Endothelial cell of umbilical vein (primary cell): Measurements from ENCODE around the gene CCDC93. TPM values are rescaled to one million over a fixed set of nuclear protein-coding genes. Genes with fewer than 3 reads are reported as not detected.

Experiments used
- BruUV-seq: library from RNA; stranded (reverse); fragments of 400-500 nt; replicated peaks from 2 replicates; lab custom pipeline; 2021; lab: Mats Ljungman, UMichigan
- CTCF ChIA-PET: fragments of 300-600, 350-600 bp; sonication (Branson Sonifier 250); formaldehyde crosslinking; loops from one replicate; lab custom pipeline; 2021; ENCODE audit warnings: antibody characterized with exemption, inconsistent platforms; lab: Charles Lee
- POLR2A ChIA-PET: fragments of 300-600, 350-600 bp; sonication (Branson Sonifier 250); formaldehyde crosslinking; loops from one replicate; lab custom pipeline; 2021; ENCODE audit warnings: antibody characterized with exemption, inconsistent platforms; lab: Charles Lee
- DNase-seq: peaks from one replicate; pipeline ENCODE4 v3.0.0-alpha.2; 2011; ENCODE audit warnings: low read depth, low spot score
- FAIRE-seq: peaks from 2 replicates; lab custom pipeline; 2011; peaks lifted over from hg19 to GRCh38; lab: Jason Lieb, UNC
- H2AFZ ChIP-seq: 2 replicates; pipeline ENCODE4 v1.6.0; 2012; ENCODE audit warnings: low read depth, low read length, control low read depth, inconsistent platforms
- H3K27ac ChIP-seq: 2 replicates; pipeline ENCODE4 v1.5.1; 2011; ENCODE audit warnings: low read depth, mild to moderate bottlenecking, control low read depth, low read length, moderate library complexity; ENCODE audit not compliant: insufficient read depth
- H3K27me3 ChIP-seq, 2 experiments: 2 replicates each; pipeline versions ENCODE4 v1.6.0 to v1.6.1; 2011; ENCODE audit warnings: low read length in 2 of 2, mixed read lengths in 1 of 2; ENCODE audit not compliant: control insufficient read depth in 2 of 2, insufficient read depth in 2 of 2
- H3K36me3 ChIP-seq, 2 experiments: 2 replicates in 1 of 2; 3 replicates in 1 of 2; pipeline ENCODE4 v1.5.1; 2011; ENCODE audit warnings: low read length in 2 of 2, mild to moderate bottlenecking in 1 of 2, moderate library complexity in 1 of 2; ENCODE audit not compliant: control insufficient read depth in 2 of 2, insufficient read depth in 2 of 2; ENCODE audit errors: extremely low read depth in 1 of 2
- H3K4me1 ChIP-seq: 3 replicates; pipeline ENCODE4 v1.5.1; 2011; ENCODE audit warnings: mild to moderate bottlenecking, low read length; ENCODE audit not compliant: control insufficient read depth, insufficient read depth; ENCODE audit errors: extremely low read depth
- H3K4me2 ChIP-seq: 2 replicates; pipeline ENCODE4 v1.6.1; 2011; ENCODE audit warnings: low read length, control low read depth, mixed read lengths; ENCODE audit not compliant: insufficient read depth
- H3K4me3 ChIP-seq, 3 experiments: fragments of 200-600 bp in 1 of 3; sonication (generic), shearing (Covaris generic) in 1 of 3; replicated peaks in 1 of 3; 2 replicates each; pipeline ENCODE4 v1.5.1; 2011 to 2016; ENCODE audit warnings: control low read depth in 3 of 3, low read length in 3 of 3, mild to moderate bottlenecking in 2 of 3, inconsistent platforms in 1 of 3, low read depth in 1 of 3, moderate library complexity in 1 of 3; ENCODE audit not compliant: insufficient read depth in 1 of 3
- H3K79me2 ChIP-seq: 2 replicates; pipeline ENCODE4 v1.6.0; 2012; ENCODE audit warnings: low read length, inconsistent platforms; ENCODE audit not compliant: control insufficient read depth, insufficient read depth
- H3K9ac ChIP-seq: replicated peaks from 2 replicates; pipeline ENCODE3; 2011; ENCODE audit warnings: low read length, control low read depth; ENCODE audit not compliant: insufficient read depth; ENCODE audit errors: extremely low read depth
- H3K9me1 ChIP-seq: replicated peaks from 3 replicates; pipeline ENCODE4 v1.6.0; 2011; ENCODE audit warnings: mild to moderate bottlenecking, low read length; ENCODE audit not compliant: control insufficient read depth, insufficient read depth; ENCODE audit errors: extremely low read depth
- H3K9me3 ChIP-seq: replicated peaks from 2 replicates; pipeline ENCODE4 v1.5.1; 2012; ENCODE audit warnings: low read length, inconsistent platforms; ENCODE audit not compliant: control insufficient read depth, insufficient read depth
- H4K20me1 ChIP-seq: replicated peaks from 2 replicates; pipeline ENCODE3; 2011; ENCODE audit warnings: mild to moderate bottlenecking, low read length; ENCODE audit not compliant: control insufficient read depth, insufficient read depth; ENCODE audit errors: extremely low read depth
- FOS ChIP-seq: IDR thresholded peaks from 2 replicates; pipeline ENCODE4 v1.6.1; 2011; ENCODE audit warnings: mild to moderate bottlenecking, low read length, moderate library complexity, borderline replicate concordance; ENCODE audit not compliant: insufficient read depth
- GATA2 ChIP-seq: IDR thresholded peaks from 2 replicates; pipeline ENCODE4 v1.7.0; 2011; ENCODE audit warnings: low read depth, mild to moderate bottlenecking, moderate library complexity, mixed read lengths, low read length; ENCODE audit not compliant: insufficient read length, insufficient read depth
- POLR2AphosphoS5 ChIP-seq: IDR thresholded peaks from 2 replicates; pipeline ENCODE4 v1.6.1; 2012; ENCODE audit warnings: low read depth, mild to moderate bottlenecking, control low read depth, low read length, moderate library complexity; ENCODE audit not compliant: insufficient read depth
- dilution Hi-C: fragments of 300-500 bp; cut with MboI; formaldehyde crosslinking; loops from one replicate; pipeline ENCODE4 v1.15.0; 2019; ENCODE audit warnings: low sequenced_read_pairs; ENCODE audit not compliant: extremely low pct_ligation_motif_present
- intact Hi-C: fragments of 100-400 bp; cut with micrococcal nuclease; formaldehyde crosslinking; loops from one replicate; pipeline ENCODE4 v1.10.0; 2022
- polyA plus RNA-seq, 4 experiments: library from polyadenylated mRNA; depleted of rRNA in 3 of 4; stranded (reverse) in 3 of 4; unstranded in 1 of 4; fragments of >200 nt; gene quantifications; 2 replicates each; pipeline versions ENCODE4 v1.2.1 to v1.2.3, GENCODE V29; 2011 to 2012; ENCODE audit warnings: missing spikeins in 1 of 4
- total RNA-seq: library from RNA; stranded (reverse); gene quantifications from 2 replicates; pipeline ENCODE4 v1.2.3, GENCODE V29; 2021
- TF ChIP-seq, protein P1 (sequence below), 2 donors: IDR thresholded peaks; 1 replicate in 1 of 2; 2 replicates in 1 of 2; pipeline ENCODE4 v1.5.1; 2011; ENCODE audit warnings: low read length in 2 of 2, mild to moderate bottlenecking in 2 of 2, moderate library complexity in 2 of 2, control low read depth in 1 of 2, inconsistent platforms in 1 of 2, low read depth in 1 of 2; ENCODE audit not compliant: insufficient read depth in 1 of 2; ENCODE audit errors: extremely low read depth in 1 of 2

CCDC93 gene
- total and polyA plus RNA-seq, 2 donors (not counting 3 experiments of a cell fraction or from before 2014, with no cell fraction given): 13.8 to 35.1 TPM

DNA sequence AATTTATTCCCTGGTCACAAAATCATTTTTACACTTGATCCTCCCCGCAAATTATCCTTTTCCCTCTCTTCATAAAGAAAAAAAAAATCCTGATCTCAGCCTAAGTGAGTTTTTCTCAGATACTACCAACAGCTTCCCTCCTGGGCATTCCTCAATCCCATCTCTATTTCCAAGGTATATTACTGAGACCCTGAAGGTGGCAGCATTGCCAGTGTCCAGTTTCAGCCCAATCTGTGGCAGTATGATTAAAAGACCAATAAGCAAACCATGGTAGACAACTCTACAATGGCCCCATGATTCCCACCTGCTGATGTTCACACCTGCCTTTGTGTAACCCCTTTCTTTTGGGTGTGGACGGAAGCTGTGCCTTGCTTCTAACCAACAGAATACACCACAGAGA lies 45.1 kb downstream of the CCDC93 start:
- Histone ChIP-seq H3K9me3 (no peaks in the 10 kb centered on the region), H3K4me3 (no peak overlapping the region), H3K9ac (no peak overlapping the region), H3K9me1 (no peaks in the 10 kb centered on the region), H2AFZ (no peak overlapping the region), H4K20me1 (no peaks in the 10 kb centered on the region), H3K27me3 (no peaks in the 10 kb centered on the region), H3K79me2 (no peaks in the 10 kb centered on the region), H3K36me3 (peaks cover 2 to 19% of the 10 kb centered on the region in 2 experiments), H3K27ac (no peak overlapping the region), H3K4me1 (no peaks in the 10 kb centered on the region), H3K4me2 (no peak overlapping the region)
- dilution Hi-C loops (no loop called here), intact Hi-C loops (no loop called here)
- FAIRE-seq (no peak), DNase-seq (no peak)
- no TSS peak for BruUV-seq
- TF ChIP-seq, protein P1, sequence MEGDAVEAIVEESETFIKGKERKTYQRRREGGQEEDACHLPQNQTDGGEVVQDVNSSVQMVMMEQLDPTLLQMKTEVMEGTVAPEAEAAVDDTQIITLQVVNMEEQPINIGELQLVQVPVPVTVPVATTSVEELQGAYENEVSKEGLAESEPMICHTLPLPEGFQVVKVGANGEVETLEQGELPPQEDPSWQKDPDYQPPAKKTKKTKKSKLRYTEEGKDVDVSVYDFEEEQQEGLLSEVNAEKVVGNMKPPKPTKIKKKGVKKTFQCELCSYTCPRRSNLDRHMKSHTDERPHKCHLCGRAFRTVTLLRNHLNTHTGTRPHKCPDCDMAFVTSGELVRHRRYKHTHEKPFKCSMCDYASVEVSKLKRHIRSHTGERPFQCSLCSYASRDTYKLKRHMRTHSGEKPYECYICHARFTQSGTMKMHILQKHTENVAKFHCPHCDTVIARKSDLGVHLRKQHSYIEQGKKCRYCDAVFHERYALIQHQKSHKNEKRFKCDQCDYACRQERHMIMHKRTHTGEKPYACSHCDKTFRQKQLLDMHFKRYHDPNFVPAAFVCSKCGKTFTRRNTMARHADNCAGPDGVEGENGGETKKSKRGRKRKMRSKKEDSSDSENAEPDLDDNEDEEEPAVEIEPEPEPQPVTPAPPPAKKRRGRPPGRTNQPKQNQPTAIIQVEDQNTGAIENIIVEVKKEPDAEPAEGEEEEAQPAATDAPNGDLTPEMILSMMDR (IDR thresholded peaks at IDR 0.05; ENCODE audit: extremely low read depth in 1 of 2, insufficient read depth in 1 of 2, low read depth in 1 of 2, low read length in 2 of 2): no peak
- no peak for TF ChIP-seq GATA2
- TF ChIP-seq POLR2AphosphoS5: no peak
- no peak for TF ChIP-seq FOS
- ChIA-PET POLR2A (no interaction called here), CTCF (interaction anchor here (1.2 to 3.5 kb wide), 4 partner anchors 9 to 64 kb away, joined by 3 to 17 read pairs (median 7); no protein-coding TSS in a partner anchor)
